ENCODE measurements around the gene ECE1. TPM values are rescaled to one million over a fixed set of nuclear protein-coding genes. Genes with fewer than 3 reads are reported as not detected.
A peak's percentile ranks its signal among the peaks of the same experiment; 100 is the strongest.
"Not testable (repeated sequence)": the region's sequence is repeated elsewhere in the genome, so short reads cannot be mapped to it uniquely, and the experiment has no call there.

The ECE1 gene
- total and polyA plus RNA-seq, 2 experiments from 2014 or later = 42.4 to 59.1 TPM

DNA sequence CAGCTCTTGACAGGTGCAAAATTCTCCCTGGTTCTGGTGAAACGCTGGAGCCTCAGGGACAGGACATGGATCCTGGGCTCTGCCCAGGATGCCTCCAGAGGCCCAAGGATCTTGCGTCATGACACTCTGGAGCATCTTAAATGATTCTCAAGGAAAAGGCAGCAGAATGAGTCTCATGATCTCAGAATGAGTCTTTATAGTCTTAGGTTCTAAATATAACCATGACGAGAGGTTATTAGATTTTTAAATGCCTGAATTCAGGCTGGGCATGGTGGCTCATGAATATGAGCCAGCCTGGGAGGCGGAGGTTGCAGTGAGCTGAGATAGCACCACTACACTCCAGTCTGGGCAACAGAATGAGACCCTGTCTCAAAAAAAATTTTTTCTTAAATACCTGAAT lies 55.5 kb downstream of the ECE1 start:
- Histone ChIP-seq H3K27ac (no peak overlapping the region), H3K27me3 (no peaks in the 10 kb centered on the region), H3K9me3 (ENCODE audit: low read depth) (no peaks in the 10 kb centered on the region), H3K36me3 (peaks cover 7% of the 10 kb centered on the region), H3K4me1 (ENCODE audit: low read depth) (peaks cover 13% of the 10 kb centered on the region), H3K4me3 (no peak overlapping the region)
- TF ChIP-seq, protein P1, sequence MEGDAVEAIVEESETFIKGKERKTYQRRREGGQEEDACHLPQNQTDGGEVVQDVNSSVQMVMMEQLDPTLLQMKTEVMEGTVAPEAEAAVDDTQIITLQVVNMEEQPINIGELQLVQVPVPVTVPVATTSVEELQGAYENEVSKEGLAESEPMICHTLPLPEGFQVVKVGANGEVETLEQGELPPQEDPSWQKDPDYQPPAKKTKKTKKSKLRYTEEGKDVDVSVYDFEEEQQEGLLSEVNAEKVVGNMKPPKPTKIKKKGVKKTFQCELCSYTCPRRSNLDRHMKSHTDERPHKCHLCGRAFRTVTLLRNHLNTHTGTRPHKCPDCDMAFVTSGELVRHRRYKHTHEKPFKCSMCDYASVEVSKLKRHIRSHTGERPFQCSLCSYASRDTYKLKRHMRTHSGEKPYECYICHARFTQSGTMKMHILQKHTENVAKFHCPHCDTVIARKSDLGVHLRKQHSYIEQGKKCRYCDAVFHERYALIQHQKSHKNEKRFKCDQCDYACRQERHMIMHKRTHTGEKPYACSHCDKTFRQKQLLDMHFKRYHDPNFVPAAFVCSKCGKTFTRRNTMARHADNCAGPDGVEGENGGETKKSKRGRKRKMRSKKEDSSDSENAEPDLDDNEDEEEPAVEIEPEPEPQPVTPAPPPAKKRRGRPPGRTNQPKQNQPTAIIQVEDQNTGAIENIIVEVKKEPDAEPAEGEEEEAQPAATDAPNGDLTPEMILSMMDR (IDR thresholded peaks at IDR 0.05; ENCODE audit: low read depth, low read length) = no peak
- DNase-seq (ENCODE audit: low read depth in 1 of 2, low spot score in 1 of 2) = no peak

DNA sequence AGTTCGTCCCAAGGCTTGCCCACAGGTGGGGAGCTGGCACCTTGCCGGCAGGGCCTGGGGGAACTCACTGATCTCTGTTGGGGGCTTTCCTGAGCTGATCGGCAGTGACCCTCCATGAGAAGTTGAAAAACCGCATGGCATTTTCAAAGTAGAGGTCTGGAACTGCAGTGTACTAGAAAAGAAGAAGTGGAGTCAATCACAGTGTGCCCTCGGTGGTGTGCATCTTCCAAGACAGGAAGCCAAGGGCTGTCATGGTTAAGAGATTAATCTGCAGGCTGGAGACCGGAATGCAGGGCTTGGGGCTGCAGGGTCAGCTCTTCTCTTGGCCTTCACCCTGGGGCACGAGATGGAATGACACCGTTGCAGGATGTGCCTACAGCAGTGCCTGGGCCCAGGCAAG lies 56.8 kb downstream of the ECE1 start:
- H3K9me3 ChIP-seq (ENCODE audit: low read depth) = no peaks in the 10 kb centered on the region
- no peak overlapping the region for H3K27ac ChIP-seq
- H3K4me1 ChIP-seq (ENCODE audit: low read depth) = peaks cover 12% of the 10 kb centered on the region
- no peaks in the 10 kb centered on the region for H3K27me3 ChIP-seq
- H3K4me3 ChIP-seq = no peak overlapping the region
- no peak for DNase-seq (ENCODE audit: low read depth in 1 of 2, low spot score in 1 of 2)
- TF ChIP-seq, protein P1 (IDR thresholded peaks at IDR 0.05; ENCODE audit: low read depth, low read length) = no peak
- peaks cover 7% of the 10 kb centered on the region for H3K36me3 ChIP-seq

DNA sequence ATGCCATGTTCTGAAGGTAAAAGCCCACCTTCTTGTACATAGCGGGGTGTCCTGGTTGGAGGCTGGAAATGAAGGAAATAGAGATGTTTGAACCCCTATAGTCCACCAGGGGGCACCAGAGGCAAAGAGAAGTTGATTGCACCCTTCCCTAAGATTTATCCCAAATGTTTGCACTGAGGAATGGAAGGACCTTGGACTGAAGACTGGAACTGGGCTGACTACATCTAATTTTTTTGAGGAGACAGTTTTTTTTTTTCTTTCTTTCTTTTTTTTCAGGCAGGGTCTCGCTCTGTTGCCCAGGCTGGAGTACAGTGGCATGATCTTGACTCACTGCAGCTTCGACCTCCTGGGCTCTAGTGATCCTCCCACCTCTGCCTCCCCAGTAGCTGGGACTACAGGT lies 58.2 kb downstream of the ECE1 start:
- DNase-seq (ENCODE audit: low read depth in 1 of 2, low spot score in 1 of 2) = peak; percentile 74 to 77
- TF ChIP-seq, protein P1 (IDR thresholded peaks at IDR 0.05; ENCODE audit: low read depth, low read length) = peak; percentile 75
- Histone ChIP-seq H3K9me3 (ENCODE audit: low read depth) (no peaks in the 10 kb centered on the region), H3K27me3 (no peaks in the 10 kb centered on the region), H3K4me1 (ENCODE audit: low read depth) (no peaks in the 10 kb centered on the region), H3K4me3 (no peak overlapping the region), H3K36me3 (peaks cover 7% of the 10 kb centered on the region), H3K27ac (no peak overlapping the region)

DNA sequence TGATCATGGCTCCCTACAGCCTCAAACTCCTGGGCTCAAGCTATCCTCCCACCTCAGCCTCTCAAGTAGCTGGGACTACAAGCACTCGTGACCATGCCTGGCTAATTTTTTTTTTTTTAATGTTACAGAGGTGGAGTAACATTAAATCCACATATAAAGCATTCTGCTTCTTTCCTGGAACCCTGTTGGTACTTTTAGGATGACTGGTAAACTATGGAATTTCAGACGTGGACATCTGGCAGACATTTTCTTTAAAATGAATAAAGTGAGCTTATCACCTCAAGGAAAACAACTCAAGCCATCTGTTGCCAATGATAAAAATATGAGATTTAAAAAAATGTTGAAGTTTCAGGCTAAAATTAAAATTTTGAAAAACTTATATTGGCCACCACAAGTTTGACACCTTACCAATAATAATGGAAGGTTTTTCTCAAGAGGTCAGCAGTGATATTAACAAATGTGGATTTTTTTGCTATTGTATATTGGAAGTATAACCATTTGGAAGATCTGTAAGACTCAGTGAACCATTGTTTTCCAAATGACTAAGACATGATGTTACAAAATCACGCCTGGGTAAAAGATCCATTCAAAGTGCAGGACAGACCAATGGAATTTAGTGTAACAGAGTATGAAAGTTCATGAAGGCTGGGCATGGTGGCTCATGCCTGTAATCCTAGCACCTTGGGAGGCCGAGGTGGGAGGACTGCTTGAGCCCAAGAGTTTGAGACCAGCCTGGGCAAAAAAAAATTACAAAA lies 60.8 kb downstream of the ECE1 start:
- Histone ChIP-seq H3K4me3 (no peak overlapping the region), H3K9me3 (ENCODE audit: low read depth) (no peaks in the 10 kb centered on the region), H3K27me3 (no peaks in the 10 kb centered on the region), H3K36me3 (peaks cover 7% of the 10 kb centered on the region), H3K27ac (no peak overlapping the region), H3K4me1 (ENCODE audit: low read depth) (no peaks in the 10 kb centered on the region)
- peak in 1 of 2 donors; percentile 69 for DNase-seq (ENCODE audit: low read depth in 1 of 2, low spot score in 1 of 2)
- TF ChIP-seq, protein P1 (IDR thresholded peaks at IDR 0.05; ENCODE audit: low read depth, low read length) = no peak

DNA sequence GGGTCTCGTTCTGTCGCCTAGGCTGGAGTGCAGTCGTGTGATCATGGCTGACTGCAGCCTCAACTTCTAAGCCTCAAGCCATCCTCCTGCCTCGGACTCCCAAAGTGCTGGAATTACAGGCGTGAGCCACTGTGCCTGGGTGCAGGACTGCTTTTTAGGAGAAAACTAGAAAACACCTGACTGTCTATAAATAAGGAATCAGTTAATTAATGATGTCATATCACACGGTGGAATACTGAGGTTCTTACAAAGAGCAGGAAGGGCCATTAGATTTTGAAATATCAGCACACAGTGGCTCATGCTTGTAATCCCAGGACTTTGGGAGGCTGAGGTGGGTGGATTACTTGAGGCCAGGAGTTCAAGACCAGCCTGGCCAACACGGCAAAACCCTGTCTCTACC lies 62.0 kb downstream of the ECE1 start:
- H3K27ac ChIP-seq; H3K27me3 ChIP-seq; H3K4me3 ChIP-seq; DNase-seq (ENCODE audit: low read depth in 1 of 2, low spot score in 1 of 2); H3K9me3 ChIP-seq (ENCODE audit: low read depth); H3K4me1 ChIP-seq (ENCODE audit: low read depth); H3K36me3 ChIP-seq: not testable (repeated sequence)

DNA sequence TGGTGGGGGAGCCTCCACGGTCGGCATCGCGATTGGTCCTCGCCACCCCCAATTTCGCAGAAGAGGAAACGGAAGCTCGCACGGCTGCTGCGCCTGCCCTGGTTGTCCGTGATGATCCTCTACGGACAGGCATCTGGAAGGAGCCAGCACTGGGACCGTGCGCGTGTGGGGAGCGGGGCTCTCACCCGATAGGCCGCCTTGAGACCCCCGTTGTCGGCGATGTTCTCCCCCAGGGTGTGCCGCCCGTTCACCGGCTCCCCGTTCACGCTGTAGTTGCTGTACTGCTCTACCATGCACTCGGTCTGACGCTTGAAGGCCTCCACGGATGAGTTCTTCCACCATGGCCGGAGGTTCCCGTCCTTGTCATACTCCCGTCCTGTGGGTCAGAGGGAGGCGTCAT lies 65.2 kb downstream of the ECE1 start:
- H3K9me3 ChIP-seq (ENCODE audit: low read depth) = no peaks in the 10 kb centered on the region
- H3K27me3 ChIP-seq = no peaks in the 10 kb centered on the region
- no peak overlapping the region for H3K4me3 ChIP-seq
- TF ChIP-seq, protein P1 (IDR thresholded peaks at IDR 0.05; ENCODE audit: low read depth, low read length) = no peak
- no peaks in the 10 kb centered on the region for H3K4me1 ChIP-seq (ENCODE audit: low read depth)
- DNase-seq (ENCODE audit: low read depth in 1 of 2, low spot score in 1 of 2) = no peak
- H3K36me3 ChIP-seq = no peaks in the 10 kb centered on the region
- no peak overlapping the region for H3K27ac ChIP-seq

Data from cardiac muscle cell (in vitro differentiated cells and primary cell).